Lower leg skin (tissue), 3 donors: Measurements from ENCODE around the gene TMEM52B.

Experiments used
- CTCF ChIP-seq, 3 donors: fragments of 450-650 bp; IDR thresholded peaks; one replicate each; pipeline ENCODE4 v1.5.1; 2016; ENCODE audit warnings: antibody characterized with exemption in 3 of 3, mild to moderate bottlenecking in 3 of 3, moderate library complexity in 2 of 3
- POLR2A ChIP-seq, 2 donors: fragments of 450-650 bp; IDR thresholded peaks; one replicate each; pipeline ENCODE4 v1.6.1; 2016 to 2017; ENCODE audit warnings: antibody characterized with exemption in 2 of 2, mild to moderate bottlenecking in 1 of 2, moderate library complexity in 1 of 2

GRCh38 chr12:10179776-10180181 lies 947 bp downstream of the TMEM52B start:
- TF ChIP-seq CTCF (IDR thresholded peaks at IDR 0.05) (no peak), POLR2A (IDR thresholded peaks at IDR 0.05) (no peak)
